ENCODE results near the gene ATG12.

ATG12 gene

GRCh38 chr5:115855959-115856358 is 14.6 kb upstream of the ATG12 start:
- H3K4me3 ChIP-seq (ENCODE audit: control insufficient read depth, low read depth, low read length): no peak overlapping the region
- peak; percentile 45 for DNase-seq (ENCODE audit: low read depth)
- TF ChIP-seq CTCF (conservative IDR thresholded peaks at IDR 0.05; ENCODE audit: control insufficient read depth, insufficient read depth, low read depth, low read length): no peak

GRCh38 chr5:115854139-115854538 is 12.8 kb upstream of the ATG12 start:
- no peak for TF ChIP-seq CTCF (conservative IDR thresholded peaks at IDR 0.05; ENCODE audit: control insufficient read depth, insufficient read depth, low read depth, low read length)
- H3K4me3 ChIP-seq (ENCODE audit: control insufficient read depth, low read depth, low read length): no peak overlapping the region
- no peak for DNase-seq (ENCODE audit: low read depth)

- DNase-seq (ENCODE audit: low read depth): peak; percentile 44
- TF ChIP-seq CTCF (conservative IDR thresholded peaks at IDR 0.05; ENCODE audit: control insufficient read depth, insufficient read depth, low read depth, low read length): no peak
- no peak overlapping the region for H3K4me3 ChIP-seq (ENCODE audit: control insufficient read depth, low read depth, low read length)
These were observed 9.5 kb upstream of the ATG12 start for GRCh38 chr5:115850744-115851416.

- no peak for DNase-seq (ENCODE audit: low read depth)
- no peak overlapping the region for H3K4me3 ChIP-seq (ENCODE audit: control insufficient read depth, low read depth, low read length)
- no peak for TF ChIP-seq CTCF (conservative IDR thresholded peaks at IDR 0.05; ENCODE audit: control insufficient read depth, insufficient read depth, low read depth, low read length)
These were observed 8.0 kb upstream of the ATG12 start for GRCh38 chr5:115849258-115849798.

DNA sequence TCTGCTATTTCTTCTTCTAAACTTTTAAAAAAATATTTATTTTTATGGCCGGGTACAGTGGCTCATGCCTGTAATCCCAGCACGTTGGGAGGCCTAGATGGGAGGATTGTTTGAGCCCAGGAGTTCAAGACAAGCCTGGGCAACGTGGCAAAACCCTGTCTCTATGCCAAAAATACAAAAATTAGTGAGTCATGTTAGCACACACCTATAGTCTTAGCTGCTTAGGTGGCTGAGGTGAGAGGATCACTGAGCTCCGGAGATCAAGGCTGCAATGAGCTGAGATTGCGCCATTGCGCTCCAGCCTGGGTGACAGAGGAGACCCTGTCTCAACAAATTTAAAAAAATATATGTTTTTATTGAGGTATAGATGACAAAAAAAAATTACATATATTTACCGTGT is 5.9 kb upstream of the ATG12 start:
- no peak for DNase-seq (ENCODE audit: low read depth)
- H3K4me3 ChIP-seq (ENCODE audit: control insufficient read depth, low read depth, low read length): no peak overlapping the region
- TF ChIP-seq CTCF (conservative IDR thresholded peaks at IDR 0.05; ENCODE audit: control insufficient read depth, insufficient read depth, low read depth, low read length): no peak

DNA sequence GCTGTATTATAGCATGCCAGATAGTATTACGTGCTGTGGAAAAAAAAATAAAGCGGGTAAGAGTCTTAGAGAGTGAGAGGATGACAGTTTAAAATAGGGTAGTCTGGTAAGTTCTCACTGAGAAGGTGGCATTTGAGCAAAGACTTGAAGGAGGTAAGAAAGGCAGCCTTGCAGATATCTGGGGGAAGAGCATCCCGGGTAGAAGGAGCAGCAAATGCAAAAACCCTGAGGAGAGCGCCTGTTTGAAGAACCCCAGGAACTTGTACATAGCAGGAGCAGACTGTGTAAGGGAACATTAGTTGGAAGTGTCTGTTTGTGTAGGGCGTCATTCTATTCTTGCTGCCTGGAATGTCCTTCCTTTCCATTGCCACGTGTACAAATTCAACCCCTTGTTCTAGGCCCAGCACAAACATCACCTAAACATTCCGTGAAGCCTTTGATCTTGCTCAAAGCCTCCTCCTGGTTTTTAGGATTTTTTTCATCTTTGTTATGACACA is 3.0 kb upstream of the ATG12 start:
- H3K4me3 ChIP-seq (ENCODE audit: control insufficient read depth, low read depth, low read length): no peak overlapping the region
- no peak for DNase-seq (ENCODE audit: low read depth)
- no peak for TF ChIP-seq CTCF (conservative IDR thresholded peaks at IDR 0.05; ENCODE audit: control insufficient read depth, insufficient read depth, low read depth, low read length)

All from fibroblast of mammary gland (primary cell).